Effector memory CD8-positive, alpha-beta T cell (primary cell): Measurements from ENCODE around the gene S1PR4.

ENCODE experiments used
- ATAC-seq: fragments of 150-1000 bp; cut with Tn5 transposase; replicated peaks from 2 replicates; pipeline ENCODE4 v1.10.0; 2021; ENCODE audit warnings: mild to moderate bottlenecking, moderate library complexity
- DNase-seq, 3 experiments: peaks; one replicate each; pipeline ENCODE4 v3.0.0; 2021
- H3K27ac Mint-ChIP-seq, 2 donors: one replicate each; pipeline ENCODE4 v1.8.0; 2022; ENCODE audit warnings: mild to moderate bottlenecking in 2 of 2, mixed read lengths in 2 of 2, moderate library complexity in 2 of 2
- H3K27me3 Mint-ChIP-seq, 2 donors: one replicate each; pipeline ENCODE4 v1.8.0; 2022; ENCODE audit warnings: mixed read lengths in 2 of 2
- H3K36me3 Mint-ChIP-seq: one replicate; pipeline ENCODE4 v1.8.0; 2022; ENCODE audit warnings: mild to moderate bottlenecking, moderate library complexity, mixed read lengths; ENCODE audit not compliant: insufficient read depth
- H3K4me1 Mint-ChIP-seq, 2 donors: one replicate each; pipeline ENCODE4 v1.8.0; 2022; ENCODE audit warnings: low read depth in 2 of 2, mixed read lengths in 2 of 2
- H3K4me3 Mint-ChIP-seq, 2 donors: one replicate each; pipeline ENCODE4 v1.8.0; 2022; ENCODE audit warnings: mild to moderate bottlenecking in 2 of 2, mixed read lengths in 2 of 2, moderate library complexity in 2 of 2
- H3K9me3 Mint-ChIP-seq, 2 donors: one replicate each; pipeline ENCODE4 v1.8.0; 2022; ENCODE audit warnings: mixed read lengths in 2 of 2

Gene S1PR4

DNA sequence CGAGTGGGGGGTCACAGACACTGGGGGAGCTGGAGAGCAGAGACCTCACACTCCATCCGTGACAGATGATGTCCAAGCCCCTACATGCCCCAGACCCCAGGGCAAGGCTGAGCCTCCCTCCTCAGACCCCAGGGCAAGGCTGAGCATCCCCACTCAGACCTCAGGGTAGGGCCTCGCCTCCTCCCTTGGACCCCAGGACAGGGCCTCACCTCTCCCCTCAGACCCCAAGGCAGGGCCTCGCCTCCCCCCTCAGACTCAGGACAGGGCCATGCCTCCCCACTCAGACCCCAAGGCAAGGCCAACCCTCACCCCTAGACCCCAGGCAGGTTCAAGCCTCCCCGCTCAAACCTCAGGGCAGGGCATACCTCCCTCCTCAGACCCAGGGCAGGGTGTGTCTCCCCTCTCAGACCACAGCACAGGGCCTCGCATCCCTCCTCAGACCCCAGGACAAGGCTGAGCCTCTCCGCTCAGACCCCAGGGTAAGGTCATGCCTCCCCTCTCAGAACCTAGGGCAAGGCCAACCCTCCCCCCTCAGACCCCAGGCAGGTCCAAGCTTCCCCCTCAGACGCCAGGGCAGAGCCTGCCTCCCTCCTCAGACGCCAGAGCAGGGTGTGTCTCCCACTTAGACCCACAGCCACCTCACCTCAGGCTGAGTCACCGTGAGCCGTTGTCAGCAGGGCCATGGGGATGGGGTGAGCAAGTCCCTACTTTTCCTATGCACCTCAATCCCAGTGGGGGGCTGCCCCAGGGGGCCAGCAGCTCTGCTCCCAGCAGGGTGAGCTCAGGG is 1.7 kb upstream of the S1PR4 start:
- Mint-ChIP-seq H3K4me3 (peak overlapping the region; percentile 86 to 90), H3K27me3 (no peaks in the 10 kb centered on the region), H3K9me3 (no peaks in the 10 kb centered on the region), H3K4me1 (peaks cover 27 to 28% of the 10 kb centered on the region in 2 donors), H3K27ac (peak overlapping the region; percentile 97 to 99), H3K36me3 (peaks cover 40% of the 10 kb centered on the region)
- ATAC-seq (peak; percentile 67), DNase-seq (peak; percentile 65 to 70 (median 66))

DNA sequence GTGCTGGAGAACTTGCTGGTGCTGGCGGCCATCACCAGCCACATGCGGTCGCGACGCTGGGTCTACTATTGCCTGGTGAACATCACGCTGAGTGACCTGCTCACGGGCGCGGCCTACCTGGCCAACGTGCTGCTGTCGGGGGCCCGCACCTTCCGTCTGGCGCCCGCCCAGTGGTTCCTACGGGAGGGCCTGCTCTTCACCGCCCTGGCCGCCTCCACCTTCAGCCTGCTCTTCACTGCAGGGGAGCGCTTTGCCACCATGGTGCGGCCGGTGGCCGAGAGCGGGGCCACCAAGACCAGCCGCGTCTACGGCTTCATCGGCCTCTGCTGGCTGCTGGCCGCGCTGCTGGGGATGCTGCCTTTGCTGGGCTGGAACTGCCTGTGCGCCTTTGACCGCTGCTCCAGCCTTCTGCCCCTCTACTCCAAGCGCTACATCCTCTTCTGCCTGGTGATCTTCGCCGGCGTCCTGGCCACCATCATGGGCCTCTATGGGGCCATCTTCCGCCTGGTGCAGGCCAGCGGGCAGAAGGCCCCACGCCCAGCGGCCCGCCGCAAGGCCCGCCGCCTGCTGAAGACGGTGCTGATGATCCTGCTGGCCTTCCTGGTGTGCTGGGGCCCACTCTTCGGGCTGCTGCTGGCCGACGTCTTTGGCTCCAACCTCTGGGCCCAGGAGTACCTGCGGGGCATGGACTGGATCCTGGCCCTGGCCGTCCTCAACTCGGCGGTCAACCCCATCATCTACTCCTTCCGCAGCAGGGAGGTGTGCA is 587 bp downstream of the S1PR4 start:
- Mint-ChIP-seq H3K4me3 (peak overlapping the region; percentile 89 to 98), H3K9me3 (no peaks in the 10 kb centered on the region), H3K36me3 (peaks cover 61% of the 10 kb centered on the region), H3K27ac (peak overlapping the region; percentile 96 to 98), H3K27me3 (no peaks in the 10 kb centered on the region), H3K4me1 (peaks cover 40% of the 10 kb centered on the region in 2 donors)
- ATAC-seq (peak; percentile 29), DNase-seq (peak in 1 of 3 experiments; percentile 19)

DNA sequence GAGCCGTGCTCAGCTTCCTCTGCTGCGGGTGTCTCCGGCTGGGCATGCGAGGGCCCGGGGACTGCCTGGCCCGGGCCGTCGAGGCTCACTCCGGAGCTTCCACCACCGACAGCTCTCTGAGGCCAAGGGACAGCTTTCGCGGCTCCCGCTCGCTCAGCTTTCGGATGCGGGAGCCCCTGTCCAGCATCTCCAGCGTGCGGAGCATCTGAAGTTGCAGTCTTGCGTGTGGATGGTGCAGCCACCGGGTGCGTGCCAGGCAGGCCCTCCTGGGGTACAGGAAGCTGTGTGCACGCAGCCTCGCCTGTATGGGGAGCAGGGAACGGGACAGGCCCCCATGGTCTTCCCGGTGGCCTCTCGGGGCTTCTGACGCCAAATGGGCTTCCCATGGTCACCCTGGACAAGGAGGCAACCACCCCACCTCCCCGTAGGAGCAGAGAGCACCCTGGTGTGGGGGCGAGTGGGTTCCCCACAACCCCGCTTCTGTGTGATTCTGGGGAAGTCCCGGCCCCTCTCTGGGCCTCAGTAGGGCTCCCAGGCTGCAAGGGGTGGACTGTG is 1.2 kb downstream of the S1PR4 start:
- Mint-ChIP-seq H3K4me3 (peak overlapping the region; percentile 89 to 98), H3K27ac (peak overlapping the region; percentile 96 to 98), H3K4me1 (peaks cover 46 to 47% of the 10 kb centered on the region in 2 donors), H3K27me3 (no peaks in the 10 kb centered on the region), H3K9me3 (no peaks in the 10 kb centered on the region), H3K36me3 (peaks cover 67% of the 10 kb centered on the region)
- ATAC-seq, result peak; percentile 5
- DNase-seq, result no peak

DNA sequence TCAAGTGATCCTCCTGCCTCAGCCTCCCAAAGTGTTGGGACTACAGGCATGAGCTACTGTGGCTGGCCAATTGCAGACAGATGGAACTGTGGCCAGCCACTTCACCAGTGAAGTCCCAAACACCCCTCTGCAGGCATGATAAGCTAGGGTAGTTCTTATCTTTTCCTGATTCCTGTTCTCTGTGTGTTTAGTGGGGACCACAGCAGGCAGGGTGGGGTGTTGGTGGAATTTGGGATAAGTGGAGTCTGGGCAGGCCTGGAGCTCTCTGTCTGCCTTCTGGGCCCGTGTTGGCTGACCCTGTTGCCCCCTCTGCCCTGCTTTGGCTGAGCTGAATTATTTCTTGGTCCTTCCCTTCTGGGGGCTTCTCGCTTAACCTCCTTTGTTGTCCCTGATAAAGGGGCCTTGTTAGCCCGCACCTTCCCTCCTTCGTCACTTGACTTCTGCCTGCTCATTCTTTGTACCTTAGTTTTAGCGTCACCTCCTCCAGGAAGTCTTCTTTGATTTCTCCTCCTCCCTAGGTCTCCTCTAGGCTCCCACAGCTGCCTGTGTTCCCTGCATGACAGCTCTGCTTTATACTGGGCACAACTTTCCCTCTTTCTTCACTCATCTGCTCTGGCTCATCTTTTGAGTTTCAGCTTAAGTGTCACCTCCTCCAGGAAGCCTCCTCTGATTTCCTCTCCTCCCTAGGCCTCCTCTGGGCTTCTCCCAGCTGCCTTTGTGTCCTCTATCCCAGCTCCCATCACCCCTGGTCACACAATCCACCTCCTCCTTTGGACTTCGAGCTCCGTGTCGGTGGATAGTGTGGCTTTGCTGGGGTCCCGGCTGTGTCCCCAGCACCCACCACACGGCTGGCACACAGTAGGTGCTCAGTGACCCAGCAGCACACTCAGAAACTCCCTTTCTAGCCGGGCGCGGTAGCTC is 5.4 kb downstream of the S1PR4 start:
- Mint-ChIP-seq H3K9me3 (no peaks in the 10 kb centered on the region), H3K4me3 (peak overlapping the region; percentile 89 to 95), H3K4me1 (peaks cover 60 to 62% of the 10 kb centered on the region in 2 donors), H3K27ac (peak overlapping the region; percentile 88 to 98), H3K27me3 (no peaks in the 10 kb centered on the region), H3K36me3 (peaks cover 74% of the 10 kb centered on the region)
- ATAC-seq (no peak), DNase-seq (no peak)

DNA sequence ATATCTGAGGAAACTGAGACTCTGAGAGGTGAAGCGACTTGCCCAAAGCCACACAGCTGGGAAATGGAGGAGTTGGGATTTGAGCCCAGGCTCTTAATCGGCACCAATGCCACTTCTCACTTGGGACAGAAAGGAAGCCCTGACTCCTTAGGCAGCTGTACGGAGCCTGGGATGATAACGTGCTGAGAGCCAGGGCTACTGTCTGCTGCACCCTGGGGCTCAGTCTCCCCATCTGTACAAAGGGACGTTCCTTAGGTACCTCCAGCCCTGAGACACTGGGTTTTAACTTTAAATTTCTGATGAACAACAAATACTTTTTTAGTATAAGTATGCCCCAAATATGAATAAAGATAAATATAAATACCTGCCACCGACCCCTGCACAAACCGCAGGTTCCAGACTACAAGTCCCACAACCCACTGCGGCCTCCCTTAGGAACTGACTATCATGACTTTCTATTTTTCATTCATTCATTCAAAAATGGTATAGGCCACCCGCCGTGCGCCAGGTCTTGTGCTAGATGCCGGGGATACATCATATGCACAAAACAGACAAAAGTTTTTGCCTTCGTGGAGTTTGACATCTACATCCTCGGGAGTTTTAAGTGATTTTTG is 6.4 kb downstream of the S1PR4 start:
- DNase-seq (peak in 1 of 3 experiments; percentile 62), ATAC-seq (peak; percentile 40)
- Mint-ChIP-seq H3K9me3 (no peaks in the 10 kb centered on the region), H3K4me3 (peak overlapping the region; percentile 89 to 95), H3K27ac (peak overlapping the region; percentile 88 to 98), H3K4me1 (peaks cover 61% of the 10 kb centered on the region in 2 donors), H3K27me3 (no peaks in the 10 kb centered on the region), H3K36me3 (peaks cover 64% of the 10 kb centered on the region)

DNA sequence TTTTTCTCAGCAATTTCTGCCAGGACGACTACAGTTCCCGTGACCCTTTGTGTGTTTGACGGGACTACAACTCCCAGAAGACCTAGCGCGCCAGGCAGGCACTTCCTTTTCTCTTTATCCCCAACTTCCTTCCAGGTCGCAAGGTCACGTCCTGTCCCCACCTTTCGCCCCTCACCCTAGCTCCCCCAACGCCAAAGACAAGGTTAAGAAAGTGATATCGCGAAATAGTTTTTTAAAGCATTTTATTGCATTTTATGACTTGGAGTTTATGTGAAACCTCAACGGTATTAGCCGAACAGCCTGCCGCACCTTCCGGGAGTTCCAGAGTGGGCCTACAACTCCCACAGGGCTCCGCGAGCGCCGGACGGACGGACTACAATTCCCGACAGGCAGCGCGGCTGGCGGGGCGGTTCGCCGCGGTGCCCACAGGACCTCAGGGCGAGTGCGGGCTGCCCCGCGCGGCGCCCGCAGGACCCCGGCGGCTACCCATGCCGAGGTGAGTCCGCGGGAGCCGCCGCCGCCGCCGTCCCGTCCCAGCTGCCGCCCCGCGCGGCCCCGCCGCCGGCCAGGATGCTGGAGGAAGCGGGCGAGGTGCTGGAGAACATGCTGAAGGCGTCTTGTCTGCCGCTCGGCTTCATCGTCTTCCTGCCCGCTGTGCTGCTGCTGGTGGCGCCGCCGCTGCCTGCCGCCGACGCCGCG is 7.0 kb downstream of the S1PR4 start, which contains the start of gene NCLN:
TSS of gene NCLN (plus strand) at position 470 of the 699 bp plus-strand sequence. CDS start at position 571, 101 bp downstream.
- Mint-ChIP-seq H3K27ac (peak within 1 kb of the TSS; percentile 88 to 98), H3K27me3 (no peaks in the 10 kb centered on the region)
- peak; percentile 86 for ATAC-seq

DNA sequence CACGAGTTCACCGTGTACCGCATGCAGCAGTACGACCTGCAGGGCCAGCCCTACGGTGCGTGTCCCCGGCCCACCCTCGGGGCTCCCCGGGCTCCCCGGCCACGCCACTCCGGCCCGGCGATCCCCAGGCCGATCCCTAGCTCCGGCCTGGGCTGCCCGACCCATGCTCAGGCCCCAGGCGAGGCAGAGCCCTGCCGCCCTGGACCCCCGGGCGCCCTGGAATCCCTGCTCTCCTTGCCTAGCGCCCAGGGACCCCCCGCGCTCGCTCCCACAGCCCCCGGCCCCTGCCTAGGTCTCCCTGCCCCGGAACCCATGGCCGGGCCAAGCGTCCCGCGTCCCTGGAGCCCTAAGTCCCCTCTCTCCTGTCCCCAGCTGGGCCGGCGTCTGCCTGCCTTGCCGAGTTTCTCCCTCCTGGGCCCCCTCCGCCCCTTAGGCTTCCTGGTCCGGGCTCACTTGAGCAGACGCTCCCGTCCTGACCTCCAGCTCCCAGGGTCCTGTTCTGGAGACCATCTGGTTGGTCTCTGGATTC is 7.7 kb downstream of the S1PR4 start:
- Mint-ChIP-seq H3K27me3 (no peaks in the 10 kb centered on the region), H3K27ac (peak overlapping the region in 1 of 2 donors; percentile 83), H3K4me3 (peak overlapping the region; percentile 89 to 95), H3K9me3 (no peaks in the 10 kb centered on the region), H3K4me1 (peaks cover 53 to 58% of the 10 kb centered on the region in 2 donors), H3K36me3 (peaks cover 51% of the 10 kb centered on the region)
- ATAC-seq (no peak), DNase-seq (no peak)

More for the DNA sequence above, 7.0 kb downstream of the S1PR4 start, which contains the start of gene NCLN:
- Mint-ChIP-seq H3K4me3 (peak within 1 kb of the TSS; percentile 89 to 95), H3K9me3 (no peaks in the 10 kb centered on the region), H3K4me1 (peaks cover 58 to 59% of the 10 kb centered on the region in 2 donors), H3K36me3 (peaks cover 57% of the 10 kb centered on the region)
- DNase-seq, result peak; percentile 93 to 95 (median 95)

DNA sequence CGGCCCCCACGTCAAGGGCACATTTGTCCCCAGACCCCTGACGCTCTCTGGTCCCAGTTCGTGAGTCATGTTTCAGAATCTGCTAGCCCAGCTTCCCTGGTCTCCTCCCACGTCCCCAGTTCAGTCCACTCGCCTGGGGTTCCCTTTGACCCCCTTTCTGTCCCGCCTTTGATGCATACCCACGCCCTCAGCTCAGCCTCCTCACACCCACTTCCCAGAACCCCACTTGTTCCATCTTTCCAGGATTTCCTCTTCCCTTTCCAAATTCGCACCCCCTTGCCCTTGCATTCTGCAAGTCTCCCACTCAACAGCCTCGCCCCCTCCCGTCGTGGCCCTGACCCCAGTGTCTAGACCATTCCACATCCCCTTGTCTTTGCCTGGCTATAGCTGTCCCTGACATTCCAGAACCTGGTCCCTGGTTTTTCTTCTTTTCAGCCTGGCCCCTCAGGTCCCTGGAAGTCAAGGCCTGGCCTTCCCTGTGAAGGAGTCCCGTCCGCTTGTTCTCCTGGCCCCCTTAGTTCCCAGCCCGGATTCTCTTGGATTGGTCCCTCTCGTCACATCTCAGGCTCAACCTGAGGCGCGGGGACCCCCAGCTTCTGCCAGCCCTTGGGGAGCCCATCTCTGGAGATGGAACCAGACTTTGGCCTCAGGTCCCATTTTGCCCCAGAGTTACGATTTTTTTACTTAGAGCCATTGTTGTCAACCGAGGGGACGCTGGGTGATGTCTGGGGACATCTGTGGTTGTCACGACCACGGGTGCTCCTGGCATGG is 8.5 kb downstream of the S1PR4 start:
- no peak for ATAC-seq
- Mint-ChIP-seq H3K36me3 (peaks cover 43% of the 10 kb centered on the region), H3K27me3 (no peaks in the 10 kb centered on the region), H3K27ac (peak overlapping the region; percentile 54 to 83), H3K4me1 (peaks cover 53 to 54% of the 10 kb centered on the region in 2 donors), H3K4me3 (peak overlapping the region; percentile 89 to 95), H3K9me3 (no peaks in the 10 kb centered on the region)
- no peak for DNase-seq

DNA sequence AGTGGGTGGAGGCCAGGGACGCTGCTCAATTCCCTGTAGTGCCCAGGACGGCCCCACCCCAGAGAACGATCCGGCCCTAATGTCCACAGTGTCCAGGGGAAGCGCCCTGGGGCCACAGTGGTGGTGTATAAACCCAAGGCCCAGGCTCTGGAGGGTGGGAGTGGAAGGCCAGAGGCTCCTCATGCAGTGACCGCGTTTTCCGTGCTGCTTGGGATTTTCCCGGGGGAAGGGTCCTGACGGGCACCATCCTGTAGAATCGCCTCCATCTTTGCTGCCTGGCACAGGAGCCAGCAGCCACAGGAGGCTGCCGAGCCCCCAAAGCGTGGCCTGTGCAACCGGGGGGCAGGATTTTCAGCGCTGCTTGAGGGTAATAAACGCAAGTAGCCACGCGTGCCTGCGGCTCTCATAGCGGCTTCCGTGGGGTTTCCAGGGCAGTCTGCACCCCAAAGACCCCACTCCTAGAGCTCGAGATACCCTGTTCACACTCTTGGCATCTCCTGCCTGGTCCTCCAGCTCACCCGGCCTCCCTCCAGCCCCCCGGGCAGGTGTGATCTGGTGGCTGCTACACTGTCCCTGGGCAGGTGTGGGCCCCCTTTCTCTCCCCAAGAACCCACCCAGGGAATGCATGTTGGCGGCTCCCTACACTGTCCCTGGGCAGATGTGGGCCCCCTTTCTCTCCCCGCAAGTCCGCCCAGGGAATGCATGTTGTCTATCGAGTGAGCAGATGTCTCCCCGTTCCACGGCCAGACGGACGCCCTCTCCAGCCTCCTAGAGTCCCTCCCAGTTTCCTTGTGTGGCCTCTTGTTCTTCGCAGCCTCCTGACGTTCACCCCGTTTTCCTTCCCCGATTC is 9.3 kb downstream of the S1PR4 start:
- H3K36me3 Mint-ChIP-seq, result peaks cover 36% of the 10 kb centered on the region
- no peak for ATAC-seq
- peaks cover 50 to 51% of the 10 kb centered on the region in 2 donors for H3K4me1 Mint-ChIP-seq
- peak overlapping the region in 1 of 2 donors; percentile 73 for H3K27ac Mint-ChIP-seq
- no peaks in the 10 kb centered on the region for H3K9me3 Mint-ChIP-seq
- H3K27me3 Mint-ChIP-seq, result no peaks in the 10 kb centered on the region
- no peak for DNase-seq
- H3K4me3 Mint-ChIP-seq, result peak overlapping the region; percentile 89 to 95
